ENCODE measurements around the gene PDE4D.

Gene PDE4D

DNA sequence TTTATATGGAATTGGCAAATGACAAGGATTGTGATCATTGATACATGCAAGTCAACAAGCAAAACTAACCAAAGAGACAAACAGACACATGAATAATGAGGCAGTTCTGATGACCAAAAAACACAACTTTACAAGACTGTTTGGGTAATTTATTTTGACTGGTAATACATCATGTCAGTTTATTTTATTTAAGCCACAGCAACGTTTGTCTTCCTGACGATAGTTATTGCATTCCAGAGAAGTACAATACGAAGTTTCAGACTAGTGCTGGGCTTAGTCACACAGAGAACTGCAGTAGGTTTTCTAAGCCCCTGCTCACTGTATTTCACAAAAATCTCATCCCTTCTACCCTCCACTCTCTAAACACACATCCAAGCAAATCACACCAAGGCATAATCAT lies 796.4 kb downstream of the PDE4D start:
- H3K27ac ChIP-seq (replicated peaks; ENCODE audit: low read length) = no peak overlapping the region
- no peak for DNase-seq (ENCODE audit: low spot score)
- WGBS, 2 donors (ENCODE audit: extremely low coverage in 2 of 2, insufficient read length in 2 of 2, insufficient replicate concordance in 1 of 2) = no CpG with 5 or more reads among the region's 3 CpGs

DNA sequence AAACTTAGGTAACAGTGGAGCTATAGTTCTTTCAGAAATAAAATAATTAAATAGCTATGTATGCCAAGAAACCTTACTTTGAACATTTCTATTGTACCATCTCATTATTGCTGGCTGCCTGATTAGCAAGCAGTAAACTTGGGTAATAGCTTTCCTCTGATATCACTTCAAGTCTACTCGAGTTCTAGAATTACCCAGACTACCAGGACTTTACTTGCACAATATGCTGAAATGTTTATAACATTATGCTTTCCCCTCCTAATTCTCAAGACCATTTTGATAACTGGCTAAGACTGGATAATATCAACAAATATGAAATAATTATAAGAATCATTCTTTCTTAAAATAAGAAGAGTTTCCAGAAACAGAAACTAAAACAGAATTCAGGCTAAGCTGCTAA lies 798.0 kb downstream of the PDE4D start:
- Histone ChIP-seq H3K18ac (ENCODE audit: low read length) (no peak overlapping the region), H3K23ac (ENCODE audit: low read depth, low read length, poor library complexity) (no peak overlapping the region), H4K91ac (ENCODE audit: low read depth, low read length, poor library complexity) (no peak overlapping the region), H3K27ac (replicated peaks; ENCODE audit: low read length) (no peak overlapping the region), H3K4me1 (ENCODE audit: control insufficient read depth in 2 of 2, insufficient read depth in 1 of 2, low read depth in 1 of 2, low read length in 2 of 2) (no peaks in the 10 kb centered on the region), H3K4ac (ENCODE audit: low read length) (no peak overlapping the region), H3K36me3 (replicated peaks in 1 of 2; ENCODE audit: control insufficient read depth in 2 of 2, insufficient read depth in 2 of 2, low read length in 2 of 2) (no peaks in the 10 kb centered on the region), H2AFZ (ENCODE audit: low read length) (no peak overlapping the region), H2BK120ac (ENCODE audit: low read depth, low read length) (no peak overlapping the region), H3K4me3 (ENCODE audit: low read length in 2 of 2) (no peak overlapping the region), H4K8ac (ENCODE audit: low read depth, low read length) (no peak overlapping the region), H2BK12ac (ENCODE audit: low read length) (no peak overlapping the region), H3K79me1 (ENCODE audit: low read depth, low read length) (no peaks in the 10 kb centered on the region), H3K27me3 (ENCODE audit: control insufficient read depth in 3 of 3, insufficient read depth in 3 of 3, low read depth in 1 of 3, low read length in 3 of 3) (no peaks in the 10 kb centered on the region), H2BK15ac (ENCODE audit: low read length) (no peak overlapping the region), H2BK5ac (ENCODE audit: low read length) (no peak overlapping the region), H3K9me3 (replicated peaks in 1 of 2; ENCODE audit: control insufficient read depth in 2 of 2, insufficient read depth in 1 of 2, low read depth in 1 of 2, low read length in 2 of 2) (no peaks in the 10 kb centered on the region), H3K14ac (ENCODE audit: low read length) (no peak overlapping the region), H2AK5ac (ENCODE audit: low read depth, low read length) (no peak overlapping the region), H3K9ac (ENCODE audit: low read depth, low read length, poor library complexity) (no peak overlapping the region), H3K4me2 (ENCODE audit: insufficient read depth, low read length, poor library complexity, severe bottlenecking) (no peak overlapping the region)
- DNase-seq (ENCODE audit: low spot score) = no peak
- no CpG with 5 or more reads among the region's 1 CpG for WGBS, 2 donors (ENCODE audit: extremely low coverage in 2 of 2, insufficient read length in 2 of 2, insufficient replicate concordance in 1 of 2)

More for the DNA sequence above, 796.4 kb downstream of the PDE4D start:
- Histone ChIP-seq H2BK15ac (ENCODE audit: low read length) (no peak overlapping the region), H3K18ac (ENCODE audit: low read length) (no peak overlapping the region), H3K36me3 (replicated peaks in 1 of 2; ENCODE audit: control insufficient read depth in 2 of 2, insufficient read depth in 2 of 2, low read length in 2 of 2) (no peaks in the 10 kb centered on the region), H2AK5ac (ENCODE audit: low read depth, low read length) (no peak overlapping the region), H3K4me3 (ENCODE audit: low read length in 2 of 2) (no peak overlapping the region), H2BK5ac (ENCODE audit: low read length) (no peak overlapping the region), H3K9ac (ENCODE audit: low read depth, low read length, poor library complexity) (no peak overlapping the region), H2BK120ac (ENCODE audit: low read depth, low read length) (no peak overlapping the region), H4K8ac (ENCODE audit: low read depth, low read length) (no peak overlapping the region), H3K4me2 (ENCODE audit: insufficient read depth, low read length, poor library complexity, severe bottlenecking) (no peak overlapping the region), H3K9me3 (replicated peaks in 1 of 2; ENCODE audit: control insufficient read depth in 2 of 2, insufficient read depth in 1 of 2, low read depth in 1 of 2, low read length in 2 of 2) (no peaks in the 10 kb centered on the region), H2AFZ (ENCODE audit: low read length) (no peak overlapping the region), H4K91ac (ENCODE audit: low read depth, low read length, poor library complexity) (no peak overlapping the region), H3K27me3 (ENCODE audit: control insufficient read depth in 3 of 3, insufficient read depth in 3 of 3, low read depth in 1 of 3, low read length in 3 of 3) (no peaks in the 10 kb centered on the region), H3K4ac (ENCODE audit: low read length) (no peak overlapping the region), H2BK12ac (ENCODE audit: low read length) (no peak overlapping the region), H3K79me1 (ENCODE audit: low read depth, low read length) (no peaks in the 10 kb centered on the region), H3K14ac (ENCODE audit: low read length) (no peak overlapping the region), H3K23ac (ENCODE audit: low read depth, low read length, poor library complexity) (no peak overlapping the region), H3K4me1 (ENCODE audit: control insufficient read depth in 2 of 2, insufficient read depth in 1 of 2, low read depth in 1 of 2, low read length in 2 of 2) (no peaks in the 10 kb centered on the region)

DNA sequence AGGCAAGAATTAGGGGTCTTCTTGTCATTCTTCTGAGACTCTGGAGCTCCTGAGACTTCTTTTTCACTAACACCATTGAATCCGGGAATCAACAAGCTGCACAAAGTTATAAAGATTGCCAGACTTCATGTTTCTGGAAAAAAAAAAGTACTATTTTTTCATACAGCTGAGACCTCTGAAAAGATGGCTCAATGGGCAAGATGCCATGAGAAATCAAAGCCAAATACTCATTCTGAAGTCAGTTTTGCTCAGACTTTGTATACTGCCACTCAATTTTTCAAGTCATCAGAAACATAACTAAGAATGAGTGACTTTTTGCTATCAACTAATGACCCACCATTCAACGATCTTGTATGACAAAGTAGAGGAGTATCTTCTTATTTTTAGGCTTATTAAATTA lies 798.7 kb downstream of the PDE4D start:
- no peak overlapping the region for H3K9ac ChIP-seq (ENCODE audit: low read depth, low read length, poor library complexity)
- H4K8ac ChIP-seq (ENCODE audit: low read depth, low read length) = no peak overlapping the region
- H2BK15ac ChIP-seq (ENCODE audit: low read length) = no peak overlapping the region
- no peak overlapping the region for H2BK120ac ChIP-seq (ENCODE audit: low read depth, low read length)
- H3K4me3 ChIP-seq (ENCODE audit: low read length in 2 of 2) = no peak overlapping the region
- no peak overlapping the region for H2AK5ac ChIP-seq (ENCODE audit: low read depth, low read length)
- no peak overlapping the region for H3K14ac ChIP-seq (ENCODE audit: low read length)
- whole genome bisulfite sequencing, 2 donors (ENCODE audit: extremely low coverage in 2 of 2, insufficient read length in 2 of 2, insufficient replicate concordance in 1 of 2) = no CpG with 5 or more reads among the region's 2 CpGs
- no peaks in the 10 kb centered on the region for H3K4me1 ChIP-seq (ENCODE audit: control insufficient read depth in 2 of 2, insufficient read depth in 1 of 2, low read depth in 1 of 2, low read length in 2 of 2)
- no peak for DNase-seq (ENCODE audit: low spot score)
- no peak overlapping the region for H3K23ac ChIP-seq (ENCODE audit: low read depth, low read length, poor library complexity)
- no peak overlapping the region for H3K4ac ChIP-seq (ENCODE audit: low read length)
- H2AFZ ChIP-seq (ENCODE audit: low read length) = no peak overlapping the region
- no peak overlapping the region for H3K27ac ChIP-seq (replicated peaks; ENCODE audit: low read length)
- H3K79me1 ChIP-seq (ENCODE audit: low read depth, low read length) = no peaks in the 10 kb centered on the region
- H4K91ac ChIP-seq (ENCODE audit: low read depth, low read length, poor library complexity) = no peak overlapping the region
- H3K36me3 ChIP-seq (replicated peaks in 1 of 2; ENCODE audit: control insufficient read depth in 2 of 2, insufficient read depth in 2 of 2, low read length in 2 of 2) = no peaks in the 10 kb centered on the region
- no peak overlapping the region for H3K4me2 ChIP-seq (ENCODE audit: insufficient read depth, low read length, poor library complexity, severe bottlenecking)
- no peaks in the 10 kb centered on the region for H3K27me3 ChIP-seq (ENCODE audit: control insufficient read depth in 3 of 3, insufficient read depth in 3 of 3, low read depth in 1 of 3, low read length in 3 of 3)
- H3K18ac ChIP-seq (ENCODE audit: low read length) = no peak overlapping the region
- H2BK12ac ChIP-seq (ENCODE audit: low read length) = no peak overlapping the region
- no peak overlapping the region for H2BK5ac ChIP-seq (ENCODE audit: low read length)
- no peaks in the 10 kb centered on the region for H3K9me3 ChIP-seq (replicated peaks in 1 of 2; ENCODE audit: control insufficient read depth in 2 of 2, insufficient read depth in 1 of 2, low read depth in 1 of 2, low read length in 2 of 2)

DNA sequence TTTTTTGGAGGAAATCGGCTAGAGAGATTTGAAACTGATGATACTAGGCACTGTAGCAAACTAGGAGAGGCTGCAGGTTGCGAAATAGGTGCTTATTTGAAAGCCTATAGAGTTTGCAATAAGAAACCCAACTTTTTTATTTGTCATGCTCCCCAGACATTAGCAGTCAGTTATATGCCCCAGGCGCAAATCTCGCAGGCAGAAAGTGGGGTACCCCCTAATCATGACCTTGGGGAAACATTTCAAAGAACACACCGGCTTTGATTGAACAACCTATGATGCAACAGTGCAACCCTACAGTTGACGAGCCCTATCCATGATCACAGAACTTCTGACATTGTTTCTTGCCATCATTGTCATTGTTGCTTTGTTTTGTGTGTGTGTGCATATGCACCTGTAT lies 800.2 kb downstream of the PDE4D start:
- Histone ChIP-seq H3K36me3 (replicated peaks in 1 of 2; ENCODE audit: control insufficient read depth in 2 of 2, insufficient read depth in 2 of 2, low read length in 2 of 2) (no peaks in the 10 kb centered on the region), H3K4me2 (ENCODE audit: insufficient read depth, low read length, poor library complexity, severe bottlenecking) (no peak overlapping the region), H2BK120ac (ENCODE audit: low read depth, low read length) (no peak overlapping the region), H4K91ac (ENCODE audit: low read depth, low read length, poor library complexity) (no peak overlapping the region), H2BK12ac (ENCODE audit: low read length) (no peak overlapping the region), H2AK5ac (ENCODE audit: low read depth, low read length) (no peak overlapping the region), H3K4me3 (ENCODE audit: low read length in 2 of 2) (no peak overlapping the region), H3K14ac (ENCODE audit: low read length) (no peak overlapping the region), H2AFZ (ENCODE audit: low read length) (no peak overlapping the region), H3K4me1 (ENCODE audit: control insufficient read depth in 2 of 2, insufficient read depth in 1 of 2, low read depth in 1 of 2, low read length in 2 of 2) (no peaks in the 10 kb centered on the region), H3K27ac (replicated peaks; ENCODE audit: low read length) (no peak overlapping the region), H3K23ac (ENCODE audit: low read depth, low read length, poor library complexity) (no peak overlapping the region), H3K9ac (ENCODE audit: low read depth, low read length, poor library complexity) (no peak overlapping the region), H4K8ac (ENCODE audit: low read depth, low read length) (no peak overlapping the region), H3K9me3 (replicated peaks in 1 of 2; ENCODE audit: control insufficient read depth in 2 of 2, insufficient read depth in 1 of 2, low read depth in 1 of 2, low read length in 2 of 2) (no peaks in the 10 kb centered on the region), H3K79me1 (ENCODE audit: low read depth, low read length) (no peaks in the 10 kb centered on the region), H2BK15ac (ENCODE audit: low read length) (no peak overlapping the region), H2BK5ac (ENCODE audit: low read length) (no peak overlapping the region), H3K18ac (ENCODE audit: low read length) (no peak overlapping the region), H3K4ac (ENCODE audit: low read length) (no peak overlapping the region), H3K27me3 (ENCODE audit: control insufficient read depth in 3 of 3, insufficient read depth in 3 of 3, low read depth in 1 of 3, low read length in 3 of 3) (no peaks in the 10 kb centered on the region)
- DNase-seq (ENCODE audit: low spot score) = no peak
- WGBS, 2 donors (ENCODE audit: extremely low coverage in 2 of 2, insufficient read length in 2 of 2, insufficient replicate concordance in 1 of 2) = no CpG with 5 or more reads among the region's 6 CpGs
